ENCODE measurements around the gene ANKEF1. TPM values are rescaled to one million over a fixed set of nuclear protein-coding genes. Genes with fewer than 3 reads are reported as not detected.

Gene ANKEF1
- 1 to 10 TPM in 2 of 4 donors, under 1 TPM in 2; 0.62 to 1.4 (median 1.0) TPM for total RNA-seq

DNA sequence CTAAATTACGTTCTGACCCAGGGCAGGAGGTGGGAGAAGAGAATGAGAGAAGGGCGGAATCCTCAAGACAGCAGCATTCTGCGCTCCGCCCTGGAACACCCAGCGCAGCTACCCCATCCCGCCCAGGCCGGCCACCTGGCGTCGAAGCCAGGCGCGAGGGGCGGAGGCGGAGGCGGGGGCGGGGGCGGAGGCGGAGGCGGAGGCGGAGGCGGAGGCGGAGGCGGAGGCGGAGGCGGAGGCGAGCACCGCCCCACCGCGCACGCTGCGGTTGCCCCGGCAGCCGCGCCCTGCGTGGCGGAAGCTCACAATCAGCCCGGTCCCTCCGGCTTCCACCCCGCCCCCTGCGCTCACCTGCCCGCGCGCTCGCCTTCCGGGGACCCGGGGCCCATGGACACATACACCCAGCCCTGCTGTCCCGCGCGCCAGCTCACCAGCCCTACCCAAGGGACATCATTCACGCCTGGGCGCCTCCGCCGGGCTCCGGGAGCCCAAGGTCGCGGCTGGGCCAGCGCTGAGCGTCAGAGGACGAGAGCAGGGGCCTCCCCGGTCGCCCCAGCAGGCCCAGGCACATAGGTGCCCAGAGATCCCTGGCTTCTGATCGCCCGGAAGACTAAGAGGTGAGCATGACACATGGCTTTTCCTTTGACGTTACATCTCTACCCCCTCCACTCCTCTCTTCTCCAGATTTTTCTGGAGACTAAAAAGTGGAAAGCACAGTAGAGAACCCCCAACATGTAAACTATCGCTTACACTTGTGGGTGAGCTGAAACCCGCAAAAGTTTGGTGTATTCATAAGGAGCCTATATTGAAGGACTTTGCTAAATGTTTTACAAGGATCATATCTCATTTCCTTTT, at the start of gene ANKEF1:
TSS of gene ANKEF1 (plus strand) at position 271 of the 855 bp plus-strand sequence. CDS start 3,315 bp downstream, outside the sequence.
- Histone ChIP-seq H3K4me3 (peak within 1 kb of the TSS; percentile 62 to 73 (median 64)), H3K9me3 (no peaks in the 10 kb centered on the region), H3K4me1 (no peaks in the 10 kb centered on the region), H3K27ac (peak within 1 kb of the TSS; percentile 29 to 53 (median 50)), H3K36me3 (no peaks in the 10 kb centered on the region), H3K27me3 (no peaks in the 10 kb centered on the region)
- intact Hi-C loops (cut with DNase I; ENCODE audit: low total_unique reads) (no loop called here), in situ Hi-C loops (cut with MboI; ENCODE audit: low sequenced_read_pairs in 4 of 4) (no loop called here)
- DNase-seq (peak; percentile 25 to 53), ATAC-seq (peak; percentile 85 to 91)
- TF ChIP-seq, protein P1, sequence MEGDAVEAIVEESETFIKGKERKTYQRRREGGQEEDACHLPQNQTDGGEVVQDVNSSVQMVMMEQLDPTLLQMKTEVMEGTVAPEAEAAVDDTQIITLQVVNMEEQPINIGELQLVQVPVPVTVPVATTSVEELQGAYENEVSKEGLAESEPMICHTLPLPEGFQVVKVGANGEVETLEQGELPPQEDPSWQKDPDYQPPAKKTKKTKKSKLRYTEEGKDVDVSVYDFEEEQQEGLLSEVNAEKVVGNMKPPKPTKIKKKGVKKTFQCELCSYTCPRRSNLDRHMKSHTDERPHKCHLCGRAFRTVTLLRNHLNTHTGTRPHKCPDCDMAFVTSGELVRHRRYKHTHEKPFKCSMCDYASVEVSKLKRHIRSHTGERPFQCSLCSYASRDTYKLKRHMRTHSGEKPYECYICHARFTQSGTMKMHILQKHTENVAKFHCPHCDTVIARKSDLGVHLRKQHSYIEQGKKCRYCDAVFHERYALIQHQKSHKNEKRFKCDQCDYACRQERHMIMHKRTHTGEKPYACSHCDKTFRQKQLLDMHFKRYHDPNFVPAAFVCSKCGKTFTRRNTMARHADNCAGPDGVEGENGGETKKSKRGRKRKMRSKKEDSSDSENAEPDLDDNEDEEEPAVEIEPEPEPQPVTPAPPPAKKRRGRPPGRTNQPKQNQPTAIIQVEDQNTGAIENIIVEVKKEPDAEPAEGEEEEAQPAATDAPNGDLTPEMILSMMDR (IDR thresholded peaks at IDR 0.05 in 4 of 5, conservative IDR thresholded peaks at IDR 0.05 in 1 of 5): peak in 2 of 5 experiments; percentile 12 to 27
- no peak for TF ChIP-seq POLR2A (IDR thresholded peaks at IDR 0.05)

DNA sequence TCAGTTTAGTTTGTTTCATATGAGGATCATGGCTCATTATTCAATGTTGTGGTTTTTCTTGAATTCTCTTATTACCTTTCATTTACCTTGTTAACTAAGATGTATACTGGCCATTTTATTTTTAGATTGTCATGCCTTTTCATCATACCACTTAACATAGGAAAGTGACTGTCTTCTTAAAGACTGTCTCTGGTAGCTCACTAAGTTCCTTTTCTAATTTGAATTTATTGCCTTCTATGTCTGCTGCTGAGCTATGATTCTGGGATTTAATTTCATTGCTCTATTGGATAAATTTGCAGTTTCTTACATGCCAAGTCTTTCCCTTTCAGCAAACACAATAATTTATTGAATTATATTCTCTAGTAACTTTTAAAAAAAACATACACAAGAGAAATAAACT, 49.5 kb upstream of the ANKEF1 start:
- in situ Hi-C loops (cut with MboI; ENCODE audit: low sequenced_read_pairs in 4 of 4): loop anchor here in 2 of 4 donors (25.0 kb wide), 1 partner anchor 1552 kb away; no protein-coding TSS in a partner anchor
- no peaks in the 10 kb centered on the region for H3K9me3 ChIP-seq
- no peaks in the 10 kb centered on the region for H3K4me1 ChIP-seq
- H3K27me3 ChIP-seq: no peaks in the 10 kb centered on the region
- H3K4me3 ChIP-seq: no peak overlapping the region
- no peak for ATAC-seq
- no peaks in the 10 kb centered on the region for H3K36me3 ChIP-seq
- TF ChIP-seq, protein P1 (IDR thresholded peaks at IDR 0.05 in 4 of 5, conservative IDR thresholded peaks at IDR 0.05 in 1 of 5): no peak
- TF ChIP-seq POLR2A (IDR thresholded peaks at IDR 0.05): no peak
- no peak for DNase-seq
- no peak overlapping the region for H3K27ac ChIP-seq
- intact Hi-C loops (cut with DNase I; ENCODE audit: low total_unique reads): no loop called here

DNA sequence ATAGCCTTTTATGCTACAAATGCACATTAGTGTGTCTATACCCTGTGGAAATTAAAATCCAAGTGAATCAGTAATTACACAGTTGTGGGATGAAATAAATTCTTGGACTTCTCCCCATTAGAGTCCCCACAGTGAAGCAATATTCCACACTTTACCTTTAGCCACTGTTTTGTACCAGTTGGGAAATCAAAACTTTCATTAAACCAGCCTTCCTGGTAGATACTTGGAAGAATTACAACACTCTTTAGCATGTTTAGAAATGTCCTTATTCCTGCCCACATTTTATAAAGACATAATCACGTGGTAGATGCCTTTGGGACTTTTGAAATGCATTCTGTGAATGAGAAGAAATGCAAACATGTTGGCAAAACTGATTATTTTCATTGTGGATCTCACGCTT, 49.0 kb upstream of the ANKEF1 start:
- Histone ChIP-seq H3K27ac (no peak overlapping the region), H3K4me1 (no peaks in the 10 kb centered on the region), H3K36me3 (no peaks in the 10 kb centered on the region), H3K27me3 (no peaks in the 10 kb centered on the region), H3K9me3 (no peaks in the 10 kb centered on the region), H3K4me3 (no peak overlapping the region)
- in situ Hi-C loops (cut with MboI; ENCODE audit: low sequenced_read_pairs in 4 of 4) (loop anchor here in 2 of 4 donors (25.0 kb wide), 1 partner anchor 1552 kb away; no protein-coding TSS in a partner anchor), intact Hi-C loops (cut with DNase I; ENCODE audit: low total_unique reads) (no loop called here)
- no peak for DNase-seq
- TF ChIP-seq, protein P1 (IDR thresholded peaks at IDR 0.05 in 4 of 5, conservative IDR thresholded peaks at IDR 0.05 in 1 of 5): no peak
- no peak for ATAC-seq

DNA sequence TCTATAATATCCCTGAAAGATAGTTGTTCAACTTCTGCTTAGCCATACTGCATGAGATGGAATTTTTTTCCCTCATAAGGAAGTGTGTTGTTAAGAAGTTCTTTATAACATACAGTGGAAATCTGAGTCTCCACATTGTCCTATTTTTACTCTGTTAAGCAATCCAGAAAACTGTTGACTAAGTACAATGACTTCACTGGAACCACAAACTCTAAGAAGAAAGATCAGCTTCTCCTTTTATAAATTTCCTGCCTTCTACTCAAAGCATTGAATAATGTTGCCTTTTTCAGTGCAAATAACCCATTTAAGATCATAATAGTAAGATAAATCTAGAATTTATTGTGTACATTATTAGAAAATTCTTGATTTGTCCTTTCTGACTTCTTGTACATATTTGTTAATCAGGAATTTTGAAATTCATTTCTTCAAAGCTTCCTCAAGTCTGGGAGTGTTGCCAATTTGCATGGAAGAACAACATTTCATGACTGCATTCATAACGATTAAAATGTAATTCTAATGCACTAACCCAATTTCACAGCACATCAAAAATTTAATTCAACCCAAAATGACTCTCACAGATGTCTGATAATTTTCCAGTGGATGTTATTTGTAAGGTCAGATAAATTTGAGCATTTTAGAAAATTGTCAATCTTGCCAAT, 45.6 kb upstream of the ANKEF1 start:
- no peak overlapping the region for H3K4me3 ChIP-seq
- H3K9me3 ChIP-seq: no peaks in the 10 kb centered on the region
- ATAC-seq (no peak), DNase-seq (no peak)
- in situ Hi-C loops (cut with MboI; ENCODE audit: low sequenced_read_pairs in 4 of 4): loop anchor here in 2 of 4 donors (25.0 kb wide), 1 partner anchor 1548 kb away; no protein-coding TSS in a partner anchor
- H3K4me1 ChIP-seq: no peaks in the 10 kb centered on the region
- intact Hi-C loops (cut with DNase I; ENCODE audit: low total_unique reads): no loop called here
- H3K27me3 ChIP-seq: no peaks in the 10 kb centered on the region
- no peak overlapping the region for H3K27ac ChIP-seq
- no peak for TF ChIP-seq POLR2A (IDR thresholded peaks at IDR 0.05)
- no peaks in the 10 kb centered on the region for H3K36me3 ChIP-seq

DNA sequence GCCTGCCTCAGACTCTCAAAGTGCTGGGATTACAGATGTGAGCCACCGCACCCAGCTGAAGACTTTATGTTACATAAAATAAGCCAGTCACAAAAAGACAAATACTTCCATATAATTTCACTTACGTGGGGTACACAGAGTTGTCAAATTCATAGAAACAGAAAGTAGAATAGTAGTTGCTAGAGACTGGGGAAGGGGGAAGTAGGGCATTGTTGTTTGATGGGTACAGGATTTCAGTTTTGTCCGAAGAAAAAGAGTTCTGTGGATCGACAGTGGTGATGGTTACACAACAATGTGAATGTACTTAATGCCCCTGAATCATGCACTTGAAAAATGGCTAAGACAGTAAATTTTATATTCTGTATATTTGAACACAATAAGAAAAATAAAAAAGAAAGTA, 41.6 kb upstream of the ANKEF1 start:
- no peak for ATAC-seq

More for the DNA sequence above, 41.6 kb upstream of the ANKEF1 start:
- Histone ChIP-seq H3K27ac (no peak overlapping the region), H3K27me3 (no peaks in the 10 kb centered on the region), H3K4me3 (no peak overlapping the region), H3K9me3 (no peaks in the 10 kb centered on the region), H3K36me3 (no peaks in the 10 kb centered on the region), H3K4me1 (no peaks in the 10 kb centered on the region)
- TF ChIP-seq POLR2A (IDR thresholded peaks at IDR 0.05): no peak
- TF ChIP-seq, protein P1 (IDR thresholded peaks at IDR 0.05 in 4 of 5, conservative IDR thresholded peaks at IDR 0.05 in 1 of 5): no peak
- no peak for DNase-seq
- intact Hi-C loops (cut with DNase I; ENCODE audit: low total_unique reads) (no loop called here), in situ Hi-C loops (cut with MboI; ENCODE audit: low sequenced_read_pairs in 4 of 4) (loop anchor here in 2 of 4 donors (25.0 kb wide), 1 partner anchor 1544 kb away; no protein-coding TSS in a partner anchor)
